ENCODE data around the gene ALG9. TPM values are rescaled to one million over a fixed set of nuclear protein-coding genes. Genes with fewer than 3 reads are reported as not detected.
"Not testable (repeated sequence)": the region's sequence is repeated elsewhere in the genome, so short reads cannot be mapped to it uniquely, and the experiment has no call there.

The ALG9 gene
- total RNA-seq, 1 experiment from 2014 or later, result 25.1 TPM

- no peak for DNase-seq (ENCODE audit: low read depth)
Measured at GRCh38 chr11:111798279-111798678, 73.1 kb downstream of the ALG9 start.

GRCh38 chr11:111797145-111797581 is 74.2 kb downstream of the ALG9 start:
- peak; percentile 76 for DNase-seq (ENCODE audit: low read depth)

GRCh38 chr11:111796696-111797095 is 74.7 kb downstream of the ALG9 start:
- no peak for DNase-seq (ENCODE audit: low read depth)

- DNase-seq (ENCODE audit: low read depth), result no peak
Measured at GRCh38 chr11:111795334-111795985, 75.9 kb downstream of the ALG9 start.

- no peak for DNase-seq (ENCODE audit: low read depth)
Measured at GRCh38 chr11:111793863-111794262, 77.5 kb downstream of the ALG9 start.

- DNase-seq (ENCODE audit: low read depth), result no peak
Measured at GRCh38 chr11:111792955-111793500, 78.4 kb downstream of the ALG9 start.

- no peak for DNase-seq (ENCODE audit: low read depth)
Measured at GRCh38 chr11:111792314-111792713, 79.1 kb downstream of the ALG9 start.

- DNase-seq (ENCODE audit: low read depth), result no peak
Measured at GRCh38 chr11:111788464-111788863, 82.9 kb downstream of the ALG9 start.

- DNase-seq (ENCODE audit: low read depth), result no peak
Measured at GRCh38 chr11:111788051-111788450, 83.3 kb downstream of the ALG9 start.

GRCh38 chr11:111785886-111786412 is 85.4 kb downstream of the ALG9 start:
- no peak for DNase-seq (ENCODE audit: low read depth)

- DNase-seq (ENCODE audit: low read depth), result no peak
Measured at GRCh38 chr11:111785076-111785475, 86.3 kb downstream of the ALG9 start.

- not testable (repeated sequence) for DNase-seq (ENCODE audit: low read depth)
Measured at GRCh38 chr11:111784311-111784710, 87.1 kb downstream of the ALG9 start.

GRCh38 chr11:111782109-111782741 is 89.2 kb downstream of the ALG9 start:
- DNase-seq (ENCODE audit: low read depth), result no peak

GRCh38 chr11:111779118-111779517 is 92.3 kb downstream of the ALG9 start:
- DNase-seq (ENCODE audit: low read depth), result no peak

- no peak for DNase-seq (ENCODE audit: low read depth)
Measured at GRCh38 chr11:111778047-111778558, 93.3 kb downstream of the ALG9 start.

GRCh38 chr11:111777094-111778046 is 94.0 kb downstream of the ALG9 start:
- peak; percentile 63 for DNase-seq (ENCODE audit: low read depth)

GRCh38 chr11:111776398-111777093 is 94.8 kb downstream of the ALG9 start:
- DNase-seq (ENCODE audit: low read depth), result no peak

GRCh38 chr11:111774955-111775710 is 96.2 kb downstream of the ALG9 start:
- DNase-seq (ENCODE audit: low read depth), result no peak

GRCh38 chr11:111772535-111772934 is 98.8 kb downstream of the ALG9 start:
- DNase-seq (ENCODE audit: low read depth), result no peak

GRCh38 chr11:111771205-111771604 is 100.2 kb downstream of the ALG9 start:
- not testable (repeated sequence) for DNase-seq (ENCODE audit: low read depth)
